Lower leg skin (tissue), 3 donors: ENCODE results near the gene ADA.

Source experiments
- CTCF ChIP-seq, 3 donors: fragments of 450-650 bp; IDR thresholded peaks; one replicate each; pipeline ENCODE4 v1.5.1; 2016; ENCODE audit warnings: antibody characterized with exemption in 3 of 3, mild to moderate bottlenecking in 3 of 3, moderate library complexity in 2 of 3
- POLR2A ChIP-seq, 2 donors: fragments of 450-650 bp; IDR thresholded peaks; one replicate each; pipeline ENCODE4 v1.6.1; 2016 to 2017; ENCODE audit warnings: antibody characterized with exemption in 2 of 2, mild to moderate bottlenecking in 1 of 2, moderate library complexity in 1 of 2

GRCh38 chr20:44596010-44596409 is 55.5 kb downstream of the ADA start:
- no peak for TF ChIP-seq CTCF (IDR thresholded peaks at IDR 0.05)
- TF ChIP-seq POLR2A (IDR thresholded peaks at IDR 0.05) = no peak
